Osteoblast (primary cell): ENCODE measurements around the gene UBE2Q1. TPM values are rescaled to one million over a fixed set of nuclear protein-coding genes. Genes with fewer than 3 reads are reported as not detected.

ENCODE experiments used
- DNase-seq: peaks from one replicate; pipeline ENCODE4 v3.0.0; 2011; ENCODE audit warnings: low spot score, mixed read lengths; ENCODE audit not compliant: insufficient read length; ENCODE audit errors: missing footprints
- H2AFZ ChIP-seq: 2 replicates; pipeline ENCODE4 v1.6.0; 2011; ENCODE audit warnings: mild to moderate bottlenecking, low read length
- H3K27ac ChIP-seq: 2 replicates; pipeline ENCODE4 v1.5.1; 2011; ENCODE audit warnings: mild to moderate bottlenecking, low read depth, low read length, moderate library complexity
- H3K27me3 ChIP-seq: 2 replicates; pipeline ENCODE4 v1.6.0; 2012; ENCODE audit warnings: mild to moderate bottlenecking, control low read depth, inconsistent platforms, low read length, moderate library complexity; ENCODE audit not compliant: insufficient read depth
- H3K36me3 ChIP-seq: 2 replicates; pipeline ENCODE4 v1.5.1; 2011; ENCODE audit warnings: mild to moderate bottlenecking, low read length, control low read depth, moderate library complexity; ENCODE audit not compliant: insufficient read depth
- H3K4me1 ChIP-seq: 2 replicates; pipeline ENCODE4 v1.5.1; 2011; ENCODE audit warnings: mild to moderate bottlenecking, low read length, control low read depth, moderate library complexity; ENCODE audit not compliant: insufficient read depth
- H3K4me2 ChIP-seq: 2 replicates; pipeline ENCODE4 v1.6.0; 2011; ENCODE audit warnings: mild to moderate bottlenecking, low read length; ENCODE audit not compliant: insufficient read depth
- H3K4me3 ChIP-seq: fragments of 200-600 bp; sonication (generic); 3 replicates; pipeline ENCODE4 v1.5.1; 2012; ENCODE audit warnings: mild to moderate bottlenecking, low read length, inconsistent platforms; ENCODE audit not compliant: insufficient read depth
- H3K79me2 ChIP-seq: 2 replicates; pipeline ENCODE4 v1.6.0; 2012; ENCODE audit warnings: mild to moderate bottlenecking, low read length, control low read depth, inconsistent platforms; ENCODE audit not compliant: insufficient read depth
- H3K9me3 ChIP-seq: 2 replicates; pipeline ENCODE4 v1.5.1; 2011; ENCODE audit warnings: low read depth, low read length, control low read depth
- H4K20me1 ChIP-seq: 2 replicates; pipeline ENCODE4 v1.6.0; 2012; ENCODE audit warnings: mild to moderate bottlenecking, low read length, control low read depth; ENCODE audit not compliant: insufficient read depth
- total RNA-seq: library from RNA; depleted of rRNA; stranded (reverse); fragments of >200 nt; gene quantifications from 2 replicates; pipeline ENCODE4 v1.2.3, GENCODE V29; 2012
- TF ChIP-seq, protein P1 (sequence below): IDR thresholded peaks from 2 replicates; pipeline ENCODE4 v1.5.1; 2011; ENCODE audit warnings: mild to moderate bottlenecking, low read depth, low read length, moderate library complexity; ENCODE audit errors: extremely low read depth

The UBE2Q1 gene
- total RNA-seq, 1 donor = 27.9 TPM

DNA sequence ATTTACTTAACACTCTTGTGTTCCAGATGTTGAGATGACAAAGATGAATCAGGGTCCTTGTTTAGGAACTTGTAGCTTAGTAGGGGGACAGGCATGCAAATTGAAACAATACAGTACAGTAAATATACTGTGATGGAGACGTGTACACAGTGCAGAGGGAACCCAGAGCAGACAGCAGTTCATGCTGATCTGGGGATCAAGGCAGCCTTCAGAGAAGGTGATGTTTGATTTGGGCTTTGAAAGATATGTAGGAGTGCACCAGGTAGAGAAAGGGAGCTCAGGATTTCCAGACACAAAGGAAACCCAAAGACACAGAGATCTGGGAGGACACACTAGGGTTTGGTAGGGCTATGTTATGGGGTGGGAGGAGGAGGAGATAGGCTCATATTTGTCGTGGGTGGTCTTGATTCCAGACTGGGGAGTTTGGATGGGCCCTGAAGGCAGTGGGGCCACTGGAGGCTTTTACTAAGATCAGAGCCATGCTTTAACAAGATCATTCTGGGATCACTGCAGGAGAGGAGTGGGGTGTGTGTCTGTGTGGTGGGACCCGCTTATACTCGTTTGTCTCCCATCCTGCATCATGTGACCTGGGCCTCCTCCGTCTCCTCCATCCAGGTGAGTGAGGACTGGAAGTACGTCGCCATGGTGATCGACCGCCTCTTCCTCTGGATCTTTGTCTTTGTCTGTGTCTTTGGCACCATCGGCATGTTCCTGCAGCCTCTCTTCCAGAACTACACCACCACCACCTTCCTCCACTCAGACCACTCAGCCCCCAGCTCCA, 16.9 kb upstream of the UBE2Q1 start:
- DNase-seq = no peak
- Histone ChIP-seq H3K4me2 (no peak overlapping the region), H3K36me3 (peaks cover 22% of the 10 kb centered on the region), H3K27me3 (no peaks in the 10 kb centered on the region), H3K9me3 (no peaks in the 10 kb centered on the region), H3K27ac (no peak overlapping the region), H3K4me3 (no peak overlapping the region), H3K79me2 (no peaks in the 10 kb centered on the region), H4K20me1 (peaks cover 8% of the 10 kb centered on the region), H2AFZ (no peak overlapping the region), H3K4me1 (no peaks in the 10 kb centered on the region)
- TF ChIP-seq, protein P1, sequence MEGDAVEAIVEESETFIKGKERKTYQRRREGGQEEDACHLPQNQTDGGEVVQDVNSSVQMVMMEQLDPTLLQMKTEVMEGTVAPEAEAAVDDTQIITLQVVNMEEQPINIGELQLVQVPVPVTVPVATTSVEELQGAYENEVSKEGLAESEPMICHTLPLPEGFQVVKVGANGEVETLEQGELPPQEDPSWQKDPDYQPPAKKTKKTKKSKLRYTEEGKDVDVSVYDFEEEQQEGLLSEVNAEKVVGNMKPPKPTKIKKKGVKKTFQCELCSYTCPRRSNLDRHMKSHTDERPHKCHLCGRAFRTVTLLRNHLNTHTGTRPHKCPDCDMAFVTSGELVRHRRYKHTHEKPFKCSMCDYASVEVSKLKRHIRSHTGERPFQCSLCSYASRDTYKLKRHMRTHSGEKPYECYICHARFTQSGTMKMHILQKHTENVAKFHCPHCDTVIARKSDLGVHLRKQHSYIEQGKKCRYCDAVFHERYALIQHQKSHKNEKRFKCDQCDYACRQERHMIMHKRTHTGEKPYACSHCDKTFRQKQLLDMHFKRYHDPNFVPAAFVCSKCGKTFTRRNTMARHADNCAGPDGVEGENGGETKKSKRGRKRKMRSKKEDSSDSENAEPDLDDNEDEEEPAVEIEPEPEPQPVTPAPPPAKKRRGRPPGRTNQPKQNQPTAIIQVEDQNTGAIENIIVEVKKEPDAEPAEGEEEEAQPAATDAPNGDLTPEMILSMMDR = no peak

DNA sequence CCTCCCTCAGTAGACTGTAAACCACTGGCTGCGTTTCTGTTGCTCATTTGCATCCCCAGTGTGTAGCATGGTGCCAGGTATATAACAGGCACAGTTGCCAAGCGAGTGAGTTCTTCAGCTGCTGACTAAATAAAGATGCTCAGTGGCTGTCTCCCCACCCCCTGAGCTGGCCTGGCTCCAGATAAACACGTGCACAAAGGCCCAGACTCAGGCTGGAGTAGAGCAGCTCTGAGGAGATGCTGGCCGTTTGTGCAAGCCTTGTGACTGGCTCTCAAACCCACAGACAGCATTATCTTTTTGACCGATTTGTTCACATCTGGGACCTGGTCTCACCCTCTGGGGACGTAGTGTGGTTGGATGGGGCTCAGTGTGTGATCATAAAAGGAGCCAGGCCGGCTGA, 16.3 kb upstream of the UBE2Q1 start:
- no peak overlapping the region for H3K27ac ChIP-seq
- no peaks in the 10 kb centered on the region for H3K9me3 ChIP-seq
- peaks cover 6% of the 10 kb centered on the region for H4K20me1 ChIP-seq
- no peaks in the 10 kb centered on the region for H3K4me1 ChIP-seq
- H3K27me3 ChIP-seq = no peaks in the 10 kb centered on the region
- H3K4me2 ChIP-seq = no peak overlapping the region
- TF ChIP-seq, protein P1 = no peak
- no peak overlapping the region for H2AFZ ChIP-seq
- no peaks in the 10 kb centered on the region for H3K79me2 ChIP-seq
- peak; percentile 88 for DNase-seq
- H3K36me3 ChIP-seq = peaks cover 17% of the 10 kb centered on the region
- no peak overlapping the region for H3K4me3 ChIP-seq

DNA sequence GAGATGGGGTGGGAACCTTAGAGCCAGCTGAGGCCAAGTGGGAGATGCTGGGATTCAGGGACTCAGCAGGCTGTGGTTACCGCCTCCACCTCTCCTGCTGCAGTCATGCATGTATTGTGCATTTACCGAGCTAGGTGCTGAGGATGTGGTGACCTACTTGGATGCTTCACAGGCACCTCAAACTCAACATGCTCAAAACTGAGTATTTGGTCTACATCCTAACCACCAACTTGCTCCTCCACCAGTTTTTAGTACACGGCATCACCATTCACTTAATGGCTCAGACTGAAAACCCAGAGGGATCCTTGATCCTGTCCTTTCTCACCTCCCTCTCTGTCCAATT, 14.7 kb upstream of the UBE2Q1 start:
- TF ChIP-seq, protein P1 = no peak
- Histone ChIP-seq H3K27ac (no peak overlapping the region), H3K4me3 (no peak overlapping the region), H2AFZ (no peak overlapping the region), H4K20me1 (peaks cover 4% of the 10 kb centered on the region), H3K4me2 (no peak overlapping the region), H3K4me1 (no peaks in the 10 kb centered on the region), H3K79me2 (no peaks in the 10 kb centered on the region), H3K9me3 (no peaks in the 10 kb centered on the region), H3K27me3 (no peaks in the 10 kb centered on the region), H3K36me3 (peaks cover 2% of the 10 kb centered on the region)
- no peak for DNase-seq

DNA sequence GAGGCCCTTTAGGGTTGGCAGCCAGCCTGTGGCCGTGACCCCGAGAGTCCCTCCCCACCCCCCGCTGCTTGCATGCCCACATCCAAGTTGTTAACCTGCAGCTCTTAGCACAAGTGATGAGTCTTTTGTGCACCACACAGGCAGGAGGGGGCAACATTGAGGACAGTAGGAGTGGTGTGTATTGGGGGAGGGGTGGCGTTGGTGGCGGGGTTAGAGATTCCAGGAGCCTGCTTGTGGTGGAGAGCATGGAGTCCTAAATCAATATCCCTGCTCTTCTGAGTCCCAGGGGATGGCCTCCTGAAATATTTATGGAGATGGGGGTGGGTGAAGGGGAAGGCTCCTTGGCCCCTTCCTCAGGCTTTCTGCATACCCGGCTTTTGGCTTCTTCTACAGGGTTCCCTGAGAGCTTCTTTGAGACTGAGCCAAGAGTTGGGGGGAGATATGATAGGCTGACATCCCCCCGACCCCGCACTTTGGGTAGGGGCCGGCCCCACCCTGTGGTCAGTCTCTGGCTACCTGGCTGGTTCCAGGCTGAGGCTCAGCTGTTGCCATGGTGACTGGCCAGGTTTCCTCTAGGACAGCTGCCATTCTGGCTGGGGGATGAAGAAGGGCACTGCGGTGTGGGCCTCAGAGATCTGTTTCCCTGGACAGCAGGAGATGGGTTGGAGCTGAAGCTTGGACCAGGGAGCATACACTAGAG, 14.2 kb upstream of the UBE2Q1 start:
- no peak overlapping the region for H2AFZ ChIP-seq
- H3K4me2 ChIP-seq = no peak overlapping the region
- H3K4me1 ChIP-seq = no peaks in the 10 kb centered on the region
- no peak overlapping the region for H3K27ac ChIP-seq
- no peaks in the 10 kb centered on the region for H3K36me3 ChIP-seq
- no peak overlapping the region for H3K4me3 ChIP-seq
- no peaks in the 10 kb centered on the region for H3K79me2 ChIP-seq
- no peaks in the 10 kb centered on the region for H3K27me3 ChIP-seq
- H4K20me1 ChIP-seq = peaks cover 4% of the 10 kb centered on the region
- H3K9me3 ChIP-seq = no peaks in the 10 kb centered on the region
- no peak for DNase-seq
- TF ChIP-seq, protein P1 = no peak
